ENCODE data around the gene MYO1B. TPM values are rescaled to one million over a fixed set of nuclear protein-coding genes. Genes with fewer than 3 reads are reported as not detected.
A peak's percentile ranks its signal among the peaks of the same experiment; 100 is the strongest.

MYO1B gene
- total RNA-seq, 1 donor from 2014 or later, result 74.9 TPM

DNA sequence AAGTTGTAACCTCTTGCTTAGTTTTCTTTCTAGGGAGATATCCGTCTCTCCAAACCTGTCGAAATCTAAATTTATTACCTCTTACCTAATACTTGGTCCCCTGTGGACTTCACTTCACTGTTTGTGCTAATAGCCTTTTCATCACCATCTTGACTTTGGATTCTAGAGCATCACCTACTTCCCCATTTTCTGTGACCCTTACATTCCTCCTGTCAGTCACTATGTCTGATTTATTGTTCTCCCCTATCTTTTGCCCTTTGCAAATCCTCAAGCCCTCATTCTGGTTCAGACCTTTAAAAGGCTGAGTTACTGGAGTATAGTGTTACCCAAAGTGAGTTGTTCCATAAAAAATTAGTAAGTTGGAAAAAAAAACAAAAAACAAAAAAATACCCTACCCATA lies 7.5 kb downstream of the MYO1B start:
- intact Hi-C loops (cut with DNase I), result no loop called here
- DNase-seq (ENCODE audit: low spot score), result no peak
- ATAC-seq, result no peak

DNA sequence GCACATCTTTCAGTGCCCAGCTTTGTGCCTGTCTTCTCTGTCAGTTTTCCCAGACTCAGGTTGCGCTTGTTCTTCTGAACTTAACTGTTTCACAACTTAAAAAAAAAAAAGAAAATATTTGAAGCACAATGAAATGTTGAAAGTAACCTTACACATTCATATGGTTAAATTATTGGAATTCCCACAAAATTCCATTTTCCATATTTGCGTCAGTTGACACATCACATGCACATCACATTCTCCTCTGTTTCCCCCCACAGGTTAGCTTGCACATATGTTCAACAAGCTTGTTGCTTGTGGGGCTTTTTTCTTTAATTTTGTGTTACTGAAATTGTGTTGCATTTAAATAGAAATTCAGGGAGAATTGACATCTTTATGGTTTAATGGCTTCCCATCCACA lies 8.3 kb downstream of the MYO1B start:
- intact Hi-C loops (cut with DNase I), result no loop called here
- DNase-seq (ENCODE audit: low spot score) (no peak), ATAC-seq (no peak)

DNA sequence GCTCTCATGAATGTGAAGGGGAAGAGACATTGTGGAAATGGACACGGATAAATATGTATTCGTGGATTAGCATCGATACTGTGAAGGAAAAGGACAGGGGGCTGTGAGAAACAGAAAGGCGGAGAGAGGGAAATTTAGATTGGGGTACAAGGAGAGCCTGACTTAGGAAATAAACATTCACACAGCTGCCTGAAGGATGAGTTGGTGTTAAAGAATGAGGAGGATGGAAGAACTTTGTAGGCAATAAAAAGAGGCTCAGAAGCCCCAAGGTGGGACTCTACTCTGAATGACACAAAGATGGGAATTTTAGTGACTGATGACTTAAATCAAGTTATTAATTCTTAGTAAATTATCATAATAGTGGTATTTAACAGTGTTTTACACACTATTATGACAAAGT lies 10.1 kb downstream of the MYO1B start:
- no peak for ATAC-seq
- DNase-seq (ENCODE audit: low spot score), result no peak
- intact Hi-C loops (cut with DNase I), result no loop called here

DNA sequence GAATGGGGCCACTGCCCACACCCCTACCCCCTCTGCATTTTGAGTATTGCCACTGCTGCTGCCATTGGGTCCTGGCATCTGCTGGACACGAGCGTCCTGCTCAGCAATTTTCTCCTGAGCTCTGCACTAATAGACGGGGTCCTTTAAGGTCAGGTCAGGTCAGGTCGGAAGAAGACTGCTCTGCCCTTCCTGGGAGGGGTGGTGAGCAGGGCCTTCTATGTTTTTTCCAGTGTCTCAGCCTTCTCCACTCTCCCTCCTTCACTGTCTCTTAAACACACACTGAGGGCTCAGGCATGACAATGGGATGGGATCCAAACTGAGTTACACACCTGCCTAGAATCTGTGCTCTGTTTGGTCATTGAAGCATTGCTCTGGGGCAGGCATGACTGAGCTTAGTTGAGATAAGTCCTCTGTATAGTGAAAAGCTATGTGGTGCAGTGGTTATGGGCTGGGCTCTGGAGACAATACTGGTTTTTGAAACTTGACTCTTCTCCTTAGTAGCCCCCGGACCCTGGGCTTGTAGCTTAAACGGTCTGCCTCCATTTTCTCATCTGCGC lies 10.6 kb downstream of the MYO1B start:
- peak; percentile 21 for ATAC-seq
- intact Hi-C loops (cut with DNase I), result no loop called here
- no peak for DNase-seq (ENCODE audit: low spot score)

DNA sequence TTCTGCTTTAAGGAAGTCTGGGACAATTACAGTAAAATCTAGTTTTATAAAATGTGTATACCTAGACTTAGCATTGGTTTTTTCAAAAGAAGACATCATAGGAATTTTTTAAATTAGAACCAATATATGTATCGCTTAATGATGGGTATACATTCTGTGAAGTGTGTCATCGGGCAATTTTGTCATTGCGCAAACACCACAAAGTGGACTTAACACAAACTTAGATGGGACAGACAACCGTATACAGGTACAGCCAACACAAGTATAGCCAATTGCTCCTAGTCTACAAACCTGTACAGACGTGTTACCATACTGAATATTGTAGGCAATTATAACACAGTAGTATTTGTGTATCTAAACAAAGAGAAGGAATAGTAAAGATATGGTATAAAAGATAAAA lies 12.7 kb downstream of the MYO1B start:
- ATAC-seq (no peak), DNase-seq (ENCODE audit: low spot score) (no peak)
- intact Hi-C loops (cut with DNase I), result no loop called here

DNA sequence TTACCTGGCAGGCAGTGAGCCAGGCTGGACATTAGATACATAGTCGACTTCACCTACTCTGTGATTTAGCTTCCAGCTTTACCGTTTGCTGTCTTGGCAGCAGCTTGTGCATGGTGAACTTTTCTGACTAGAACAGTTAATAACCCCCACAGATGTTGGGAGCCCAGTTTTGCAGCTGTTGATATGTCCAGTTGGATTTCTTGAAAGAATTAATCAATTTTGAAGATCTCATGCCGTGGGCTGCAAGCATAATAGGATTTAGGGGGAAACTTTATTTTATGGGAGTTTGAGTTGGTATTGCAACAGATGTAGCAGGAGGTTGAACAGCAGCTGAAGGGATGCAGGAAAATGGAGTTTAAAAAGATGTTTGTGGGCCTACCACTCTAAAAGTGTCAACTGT lies 13.8 kb downstream of the MYO1B start:
- ATAC-seq (no peak), DNase-seq (ENCODE audit: low spot score) (no peak)
- intact Hi-C loops (cut with DNase I), result no loop called here

DNA sequence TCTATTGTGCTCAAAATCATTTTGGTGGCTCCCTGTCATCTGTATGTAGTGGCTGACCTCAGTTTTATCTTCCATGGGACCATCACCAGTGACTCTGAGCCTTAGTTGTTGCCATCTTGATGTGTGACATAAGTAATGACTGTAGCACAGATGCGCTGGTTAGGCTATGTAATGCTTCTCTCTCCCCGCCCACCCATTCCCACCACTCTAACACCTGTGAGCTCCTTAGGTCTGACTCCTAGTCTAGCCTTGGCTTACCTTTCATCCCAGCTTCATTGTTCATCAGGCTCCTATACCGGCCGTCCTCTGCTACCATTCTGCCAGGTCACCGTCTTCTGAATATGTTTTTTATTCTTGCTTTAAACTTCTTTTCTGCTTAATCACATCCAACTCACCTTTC lies 17.2 kb downstream of the MYO1B start:
- intact Hi-C loops (cut with DNase I), result no loop called here
- DNase-seq (ENCODE audit: low spot score), result no peak
- ATAC-seq, result no peak

DNA sequence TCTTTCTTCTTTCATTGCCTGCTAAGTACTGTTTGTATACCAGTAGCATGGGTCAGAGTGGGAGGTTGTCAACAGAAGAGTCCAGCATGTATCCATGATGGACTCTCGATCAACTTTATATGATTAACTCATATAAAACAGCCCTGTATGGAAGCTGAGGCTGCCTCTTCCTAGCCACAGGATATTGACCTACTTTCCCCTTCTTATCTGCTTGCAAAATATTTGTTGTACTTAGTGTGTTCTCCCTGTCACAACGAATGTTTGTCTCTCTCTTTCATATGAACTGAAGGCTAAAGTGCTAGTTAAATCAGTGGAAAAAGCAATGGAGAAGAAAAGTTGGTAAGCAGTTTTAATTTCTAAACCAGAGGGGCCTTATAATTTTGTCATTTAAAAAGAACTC lies 17.8 kb downstream of the MYO1B start:
- ATAC-seq (no peak), DNase-seq (ENCODE audit: low spot score) (no peak)
- intact Hi-C loops (cut with DNase I), result no loop called here

DNA sequence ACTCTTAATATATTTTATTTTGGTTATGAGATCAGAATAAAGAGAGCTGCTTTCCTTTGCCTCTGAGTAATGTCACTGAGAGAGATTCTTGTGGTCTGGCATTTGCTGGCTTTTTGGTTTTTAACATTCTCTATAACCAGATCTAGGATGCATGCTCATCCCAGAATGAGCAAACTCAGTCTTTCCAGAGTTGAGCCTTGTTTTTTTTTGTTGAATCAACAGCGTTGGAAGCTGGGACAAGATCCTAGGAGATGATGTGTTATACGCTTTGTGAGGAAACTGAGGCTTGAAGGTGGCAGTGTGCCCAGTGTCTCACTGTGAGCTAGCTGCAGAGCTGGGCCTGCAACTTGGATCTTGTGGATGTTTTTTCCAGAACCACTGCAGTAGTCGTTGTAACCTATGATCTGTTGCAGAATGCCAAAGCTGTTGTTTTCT lies 19.5 kb downstream of the MYO1B start:
- DNase-seq (ENCODE audit: low spot score), result no peak
- intact Hi-C loops (cut with DNase I), result no loop called here
- ATAC-seq, result peak; percentile 67

DNA sequence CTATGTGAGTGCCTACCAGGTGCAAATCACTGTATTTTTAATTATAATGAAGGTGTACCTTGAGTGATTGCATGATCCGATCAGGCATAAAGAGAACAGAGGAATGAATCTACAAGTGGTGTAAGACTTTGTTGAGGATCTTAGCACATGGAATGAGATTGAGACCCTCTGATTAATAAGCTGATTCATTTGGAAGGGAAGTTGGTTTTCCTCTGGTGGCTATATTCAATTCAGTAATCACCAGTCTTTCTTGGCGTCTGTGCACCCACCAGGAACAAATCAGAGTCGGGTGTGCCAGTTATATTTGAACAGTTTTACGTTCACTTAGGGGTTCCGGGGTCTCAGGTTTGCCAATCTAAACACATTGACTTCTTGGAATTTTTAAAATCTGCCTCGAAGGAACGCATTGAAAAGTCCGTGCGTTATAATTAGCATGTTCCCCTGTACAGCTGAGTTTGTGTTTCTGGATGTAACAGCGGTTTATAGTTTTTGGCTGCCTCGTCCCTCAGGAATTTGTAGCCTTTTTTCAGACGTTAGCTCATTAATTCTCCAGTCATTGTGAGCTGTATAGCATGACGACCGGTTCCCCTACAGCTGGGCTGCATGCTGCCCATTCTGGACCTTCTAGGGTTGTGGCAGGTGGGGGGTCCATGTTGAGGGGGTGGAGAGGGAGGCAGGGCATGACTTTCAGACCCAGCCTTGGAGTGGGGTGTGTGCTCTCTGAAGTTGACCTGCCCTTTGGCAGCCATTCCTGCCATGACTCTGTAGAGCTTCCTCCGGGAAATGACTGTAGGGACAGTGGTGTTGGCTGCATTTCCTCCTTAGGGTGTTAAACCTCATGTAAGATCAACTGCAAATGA lies 20.3 kb downstream of the MYO1B start:
- DNase-seq (ENCODE audit: low spot score), result no peak
- intact Hi-C loops (cut with DNase I), result no loop called here
- ATAC-seq, result peak; percentile 45

DNA sequence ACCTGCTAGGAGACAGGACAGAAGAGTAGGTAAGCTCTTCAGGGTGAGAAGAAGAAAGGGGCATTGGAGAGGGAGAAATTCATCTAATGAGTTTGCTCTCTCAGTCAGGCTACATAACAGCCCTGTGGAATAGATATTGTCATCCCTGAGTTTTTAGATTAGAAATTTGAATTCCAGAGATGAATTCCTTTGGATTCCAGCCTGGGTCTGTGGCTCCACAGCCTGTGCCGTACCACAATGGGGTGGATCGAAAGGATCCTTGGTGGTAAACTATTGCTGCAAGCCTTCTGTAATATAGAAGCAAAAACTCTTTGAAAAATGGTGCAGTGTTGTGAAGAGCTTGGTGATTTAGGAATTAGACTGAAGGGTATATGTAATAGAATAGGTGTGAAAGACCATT lies 21.0 kb downstream of the MYO1B start:
- intact Hi-C loops (cut with DNase I), result no loop called here
- peak; percentile 35 for ATAC-seq
- no peak for DNase-seq (ENCODE audit: low spot score)

DNA sequence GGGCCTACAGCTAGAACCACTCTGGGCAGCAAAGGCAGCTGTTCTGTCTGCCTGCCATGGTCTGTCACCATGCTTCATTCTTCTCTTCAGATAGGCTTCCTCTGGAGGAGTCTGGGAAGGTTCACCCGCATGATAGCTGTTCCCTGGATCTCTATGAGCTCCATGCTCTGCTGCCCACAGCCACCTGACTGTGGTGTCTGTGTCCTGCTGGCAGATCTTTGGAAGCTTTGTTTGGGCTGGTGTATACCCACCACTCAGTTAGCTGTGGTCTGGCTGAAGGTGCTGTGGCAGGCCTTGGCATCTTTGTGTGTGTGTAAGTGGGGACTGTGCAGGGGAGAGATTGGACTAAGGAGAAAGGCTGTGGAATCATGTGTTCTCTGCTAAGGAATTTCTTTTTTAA lies 23.4 kb downstream of the MYO1B start:
- ATAC-seq (no peak), DNase-seq (ENCODE audit: low spot score) (no peak)
- intact Hi-C loops (cut with DNase I), result no loop called here

DNA sequence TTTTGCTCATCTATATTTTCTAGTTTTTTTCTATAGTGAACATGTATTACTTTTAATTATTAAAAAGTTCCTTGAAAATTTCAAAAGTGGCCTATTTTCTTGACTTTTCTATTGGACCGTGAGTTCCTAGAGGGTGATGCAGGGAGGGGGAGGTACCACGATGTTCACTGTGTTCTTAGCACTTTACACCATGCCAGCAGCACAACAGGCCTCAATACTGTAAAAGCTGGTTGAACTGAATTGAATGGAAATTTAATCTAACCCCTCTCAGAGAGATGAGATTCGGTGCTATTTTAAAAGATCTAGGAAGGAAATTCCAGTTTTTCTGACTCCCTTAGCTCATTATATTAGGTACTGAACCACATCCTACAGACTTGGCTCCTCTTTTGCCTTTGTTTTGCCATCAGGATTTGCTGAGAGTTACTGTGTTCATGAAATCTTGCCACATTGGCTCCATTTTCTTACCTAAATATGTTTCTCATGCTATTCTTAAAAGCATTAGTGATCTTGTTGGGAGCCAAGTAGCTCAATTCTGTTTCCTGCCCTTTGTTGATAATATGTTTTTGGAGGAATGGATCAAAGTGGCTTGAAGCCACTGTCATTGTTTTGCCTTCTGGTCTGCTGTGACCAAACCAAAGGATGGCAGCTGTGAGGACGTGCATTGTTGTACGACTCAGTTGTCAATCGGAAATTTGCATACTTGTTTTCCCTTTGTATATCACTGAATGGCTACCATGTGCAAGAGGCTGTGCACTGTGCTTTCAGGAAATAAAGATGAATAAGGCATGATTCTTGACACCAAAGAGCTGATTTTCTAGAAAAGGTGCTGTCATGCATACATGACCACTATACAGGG lies 25.3 kb downstream of the MYO1B start:
- intact Hi-C loops (cut with DNase I), result no loop called here
- DNase-seq (ENCODE audit: low spot score) (no peak), ATAC-seq (no peak)

DNA sequence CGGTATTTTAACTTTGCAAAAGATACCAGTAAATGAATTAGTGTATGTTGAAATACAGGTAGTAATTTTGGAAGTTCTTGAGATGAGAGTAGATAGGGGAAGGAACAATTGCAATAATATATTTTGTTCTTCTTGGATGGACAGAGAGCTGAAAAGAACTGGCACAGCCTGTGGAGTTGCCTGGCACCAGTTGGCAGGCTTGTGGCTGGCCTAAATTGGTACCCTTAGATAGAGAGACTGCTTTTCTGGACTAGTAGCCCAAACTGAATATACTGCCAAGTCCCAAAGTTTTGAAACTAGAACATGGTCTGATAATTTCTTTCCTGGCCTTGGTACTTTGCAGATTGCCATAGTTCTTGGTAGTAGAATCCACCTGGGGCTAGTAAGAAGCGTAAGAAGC lies 26.9 kb downstream of the MYO1B start:
- ATAC-seq, result no peak
- no peak for DNase-seq (ENCODE audit: low spot score)
- intact Hi-C loops (cut with DNase I), result no loop called here

DNA sequence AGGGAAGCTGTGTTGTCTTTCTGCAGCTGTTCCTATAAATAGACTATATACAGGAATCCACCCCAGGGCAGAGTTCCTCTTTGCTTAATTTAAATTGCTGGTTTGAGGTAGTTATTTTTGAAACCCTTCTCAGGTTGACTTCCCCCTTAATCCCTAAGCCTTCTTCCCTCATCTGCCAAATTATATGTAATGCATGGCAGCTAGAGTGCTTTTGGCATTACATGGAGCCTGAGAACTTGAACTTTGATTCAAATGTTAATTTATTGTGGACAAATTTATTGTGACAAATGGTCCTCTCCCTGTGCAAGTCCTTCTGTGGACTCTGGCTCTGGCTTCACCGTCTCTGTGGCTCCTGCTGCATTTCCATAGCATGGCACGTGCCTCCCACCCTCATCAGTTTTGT lies 29.2 kb downstream of the MYO1B start:
- ATAC-seq, result no peak

DNA sequence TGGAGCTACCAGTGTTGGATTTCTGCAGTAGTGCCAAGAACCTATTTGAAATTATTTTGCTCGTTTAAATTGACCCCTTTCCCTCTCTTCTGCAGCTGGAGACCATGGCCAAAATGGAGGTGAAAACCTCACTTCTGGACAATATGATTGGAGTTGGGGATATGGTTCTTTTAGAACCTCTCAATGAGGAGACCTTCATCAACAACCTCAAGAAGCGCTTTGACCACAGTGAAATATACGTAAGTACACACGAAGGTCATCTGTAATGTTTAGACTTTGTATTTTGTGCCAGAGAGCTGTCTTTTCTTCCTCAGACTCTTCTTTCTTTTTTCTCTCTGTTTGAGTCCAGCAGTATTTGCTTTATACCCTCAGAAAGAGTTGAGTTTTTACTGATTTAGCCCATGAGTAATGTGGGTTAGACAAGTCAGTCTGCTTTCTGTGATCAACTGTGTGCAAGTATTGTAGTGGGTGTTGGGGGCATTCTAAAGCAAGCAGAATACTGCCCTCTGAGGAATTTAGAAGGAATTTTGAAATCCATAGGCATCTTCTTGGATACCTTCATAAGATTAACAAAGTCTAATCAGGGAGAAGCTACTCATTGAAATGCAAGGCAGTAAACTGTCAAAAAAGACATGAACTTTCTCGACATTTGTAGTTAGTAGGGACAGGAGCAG lies 31.7 kb downstream of the MYO1B start:
- intact Hi-C loops (cut with DNase I), result no loop called here
- DNase-seq (ENCODE audit: low spot score) (no peak), ATAC-seq (no peak)

More for the DNA sequence above, 29.2 kb downstream of the MYO1B start:
- DNase-seq (ENCODE audit: low spot score), result no peak
- intact Hi-C loops (cut with DNase I), result no loop called here

DNA sequence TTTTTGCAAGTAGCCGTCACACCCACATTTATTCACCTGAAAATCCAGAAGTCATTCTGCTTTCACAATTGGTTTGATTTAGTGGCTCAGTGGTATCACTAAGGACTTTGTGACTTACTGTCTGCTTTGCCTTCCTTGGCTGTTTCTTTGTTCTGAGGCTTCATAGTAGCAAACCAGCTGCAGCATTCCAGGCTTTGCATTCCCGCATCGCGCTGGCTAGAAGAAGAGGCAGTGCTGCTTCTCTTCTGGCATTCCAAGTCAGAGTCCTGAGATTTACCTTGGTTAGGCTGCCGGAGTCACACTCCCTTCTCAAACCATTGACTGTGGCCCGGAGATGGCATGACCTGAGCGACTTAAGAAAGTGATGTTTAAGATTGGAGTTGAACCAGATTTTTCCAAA lies 35.1 kb downstream of the MYO1B start:
- intact Hi-C loops (cut with DNase I), result no loop called here
- ATAC-seq, result no peak
- DNase-seq (ENCODE audit: low spot score), result no peak

DNA sequence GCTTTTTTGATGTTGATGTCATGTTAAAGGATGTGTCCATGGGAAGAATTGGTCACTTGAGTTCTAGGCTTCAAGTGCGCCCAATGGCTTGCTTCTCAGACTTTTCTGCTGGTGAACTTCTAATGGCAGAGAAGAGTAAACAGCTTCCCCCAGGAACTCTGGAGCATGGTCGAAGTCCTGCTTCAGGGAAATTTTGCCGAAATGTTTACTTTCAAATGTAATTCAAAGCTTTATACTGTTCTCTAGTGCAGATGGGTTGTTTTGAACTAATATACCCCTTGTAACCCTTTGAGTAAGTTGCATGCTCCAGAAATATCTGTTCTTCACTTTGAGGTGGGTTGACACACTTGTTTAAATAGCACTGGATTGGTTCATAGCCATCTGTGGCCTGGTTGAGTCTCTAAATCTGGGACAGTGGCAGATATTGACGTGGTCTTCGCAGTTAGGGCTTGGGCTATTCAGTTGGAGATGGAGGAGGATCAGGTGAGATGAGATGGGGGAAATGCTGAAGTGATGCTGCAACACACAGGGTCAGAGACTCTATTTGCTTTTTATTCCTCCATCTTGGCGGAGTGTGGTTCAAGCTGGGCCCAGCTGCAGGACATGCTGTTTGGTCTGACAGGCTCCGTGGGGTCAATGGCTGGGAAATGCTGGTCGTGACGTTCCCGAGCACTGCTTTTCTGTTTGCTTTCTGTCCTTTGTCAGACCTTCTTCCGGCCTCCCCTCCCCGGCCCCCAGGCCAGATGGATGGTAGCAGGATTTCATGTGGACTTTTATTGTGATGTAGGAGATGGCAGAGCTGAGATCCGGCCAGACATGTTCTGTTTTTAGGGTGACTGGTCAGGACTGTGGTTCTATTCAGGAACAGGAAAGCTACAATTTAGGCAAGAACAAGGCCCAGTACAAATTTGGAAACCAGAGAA lies 35.9 kb downstream of the MYO1B start:
- ATAC-seq (no peak), DNase-seq (ENCODE audit: low spot score) (no peak)
- intact Hi-C loops (cut with DNase I), result no loop called here

All from sciatic nerve (tissue), 2 donors.